Activated CD8-positive, alpha-beta memory T cell treated with anti-CD3 and anti-CD28 coated beads, Interleukin-2, amount 50 U/mL, for 1 hour (primary cell): Measurements from ENCODE around the gene PSIP1.
"Not testable (repeated sequence)": the region's sequence is repeated elsewhere in the genome, so short reads cannot be mapped to it uniquely, and the experiment has no call there.

Experiments
- DNase-seq: peaks from one replicate; pipeline ENCODE4 v3.0.0-alpha.2; 2020; ENCODE audit errors: extremely low read depth

PSIP1 gene

DNA sequence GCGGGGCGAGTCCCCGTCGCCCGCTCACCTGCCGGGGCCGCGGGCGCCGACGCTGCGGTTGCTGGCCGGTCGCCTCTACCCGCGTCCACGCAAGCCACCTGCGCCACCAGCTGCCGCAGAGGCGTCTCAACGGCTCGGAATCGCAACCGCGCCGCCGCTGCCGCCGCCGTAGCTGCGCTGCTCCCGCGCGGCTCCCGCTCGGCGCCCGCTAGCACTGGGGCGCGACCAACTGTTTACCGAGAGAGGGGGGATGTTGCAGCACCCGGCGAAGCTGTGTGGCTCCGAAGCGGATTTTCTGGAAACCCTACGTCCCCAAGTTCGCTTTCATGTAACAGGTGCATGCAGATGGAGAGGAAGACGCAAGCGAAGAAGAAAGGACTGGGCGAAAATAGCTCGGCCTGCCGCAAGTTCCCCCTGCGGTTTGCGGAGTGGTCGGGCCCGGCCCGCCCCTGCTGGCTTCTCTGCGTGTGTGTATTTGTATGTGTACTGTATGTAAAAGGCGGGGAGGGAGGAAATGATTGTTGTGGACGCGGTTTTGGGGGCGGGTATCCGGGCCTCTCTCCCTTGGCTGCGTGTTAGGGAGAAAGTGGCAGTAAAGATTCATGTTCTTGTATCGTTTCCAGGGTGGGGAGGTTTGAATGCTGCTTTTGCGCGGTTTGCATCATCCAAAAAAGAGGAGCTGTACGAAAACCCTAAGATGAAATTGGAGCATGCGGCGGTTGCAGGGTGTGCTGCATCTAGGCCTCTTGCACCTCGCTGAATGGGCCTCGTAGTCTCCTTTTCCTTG is at the start of gene PSIP1:
TSS of gene PSIP1 (minus strand) at position 182 of the 787 bp plus-strand sequence. CDS start 782 bp downstream, outside the sequence.
- peak; percentile 56 for DNase-seq

DNA sequence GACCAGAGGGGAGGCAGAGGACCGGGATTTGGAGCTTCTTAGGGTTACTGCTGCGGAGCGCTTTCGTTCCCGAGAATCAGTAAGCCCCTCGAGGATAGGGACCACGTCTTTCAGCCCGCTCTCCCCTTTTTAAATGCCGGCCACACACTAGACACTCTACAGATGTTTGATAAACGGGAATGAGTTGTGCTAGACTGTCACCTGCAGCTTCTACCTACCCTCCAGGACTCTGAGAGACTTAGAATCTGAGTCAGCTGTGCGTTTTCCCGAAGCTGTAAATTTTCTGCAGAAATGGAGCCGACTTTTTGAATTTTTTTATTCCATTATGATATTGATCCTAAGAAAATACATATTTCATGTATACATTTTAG is 42.7 kb upstream of the PSIP1 start:
- no peak for DNase-seq

DNA sequence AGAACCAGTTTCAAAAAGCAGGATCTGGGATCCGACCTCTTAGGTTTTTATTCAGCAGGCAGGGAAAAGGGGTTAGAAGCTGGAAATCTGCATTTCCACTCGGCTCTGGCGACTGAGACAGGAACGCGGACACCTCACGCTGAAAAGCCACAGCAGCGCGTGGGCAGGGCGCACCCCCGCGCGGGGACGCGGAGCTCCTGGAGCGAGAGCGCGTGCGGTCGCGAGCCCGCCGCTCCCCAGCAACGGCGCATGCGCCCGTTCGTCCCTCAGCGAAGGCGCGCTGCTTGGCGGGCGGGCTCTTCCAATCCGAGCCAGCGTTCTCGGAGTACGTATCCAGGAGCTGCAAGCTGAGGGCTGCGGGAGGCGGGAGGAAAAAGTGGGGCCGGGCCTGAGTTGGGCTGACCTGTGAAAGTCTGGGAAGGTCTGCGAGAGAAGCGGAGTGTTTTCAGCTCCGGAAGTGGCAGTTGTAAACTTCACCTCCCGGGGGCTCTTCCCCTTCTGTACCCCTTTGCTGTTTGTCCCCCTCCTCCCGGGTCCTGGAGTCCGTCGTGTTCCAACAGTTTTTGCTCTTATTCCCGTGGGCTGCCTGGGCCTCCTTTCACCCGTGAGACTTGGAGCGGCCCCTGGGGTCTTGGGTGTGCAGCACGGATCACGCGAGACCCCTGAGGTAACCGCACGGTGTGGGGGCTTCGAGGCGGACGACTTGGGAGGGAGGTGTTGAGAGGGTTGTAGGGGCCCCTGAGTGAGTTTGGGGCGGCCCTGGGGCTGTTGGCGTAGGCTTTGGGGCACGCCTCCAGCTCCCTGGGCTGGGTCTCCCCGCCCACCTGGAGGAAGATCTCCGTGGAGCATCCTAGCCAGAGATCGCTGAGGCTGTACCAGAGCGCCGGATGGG is 42.1 kb upstream of the PSIP1 start, which contains the start of gene CCDC171:
TSS of gene CCDC171 (plus strand) at position 408 of the 892 bp plus-strand sequence. CDS start 11,046 bp downstream, outside the sequence.
- peak; percentile 54 for DNase-seq

DNA sequence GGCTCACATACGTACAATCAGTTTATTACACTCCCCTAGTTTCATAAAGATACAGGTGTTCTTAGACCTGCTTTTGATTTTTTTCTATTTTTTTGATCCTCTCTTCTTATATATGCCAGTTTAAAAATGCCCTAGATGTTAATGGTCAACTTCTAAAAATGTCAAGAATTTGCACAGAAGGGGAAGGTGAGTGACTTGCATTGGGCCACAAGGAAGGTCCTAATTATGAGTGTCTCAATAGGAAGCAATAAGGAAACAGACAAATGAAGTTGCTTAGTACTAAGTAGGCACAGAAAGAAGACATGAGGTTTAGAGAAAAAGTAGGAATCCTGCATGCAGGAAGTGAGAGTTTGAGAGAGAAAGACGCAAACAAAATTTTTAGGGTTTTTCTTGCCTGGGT is 38.8 kb upstream of the PSIP1 start:
- DNase-seq = no peak

DNA sequence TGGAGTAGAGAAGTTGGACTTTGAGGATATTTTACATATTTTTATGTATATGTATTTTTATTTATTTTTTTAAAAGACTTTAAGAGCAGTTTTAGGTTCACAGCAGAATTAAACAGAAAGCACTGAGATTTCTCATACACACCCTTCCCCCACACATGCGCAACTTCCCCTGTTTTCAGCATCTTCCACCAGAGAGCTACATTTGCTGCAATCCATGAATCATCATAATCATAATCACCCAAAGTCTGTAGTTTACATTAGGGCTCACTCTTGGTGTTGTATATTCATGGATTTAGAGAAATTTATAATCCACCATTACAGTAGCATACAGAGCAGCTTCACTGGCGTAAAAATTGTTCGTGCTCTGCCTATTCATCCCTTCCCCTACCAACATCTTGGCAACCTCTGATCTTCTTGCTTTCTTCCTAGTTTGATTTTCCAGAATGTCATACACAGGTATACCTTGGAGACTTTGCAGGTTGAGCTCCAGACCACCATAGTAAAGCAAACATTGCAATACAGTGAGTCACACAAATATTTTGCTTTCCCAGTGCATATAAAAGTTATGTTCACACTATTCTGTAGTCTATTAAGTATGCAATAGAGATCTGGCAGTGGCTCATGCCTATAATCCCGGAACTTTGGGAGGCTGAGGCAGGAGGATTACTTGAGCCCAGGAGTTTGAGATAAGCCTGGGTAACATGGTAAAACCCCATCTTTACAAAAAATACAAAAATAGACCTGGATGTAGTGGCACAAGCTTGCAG is 32.5 kb upstream of the PSIP1 start:
- DNase-seq = no peak

DNA sequence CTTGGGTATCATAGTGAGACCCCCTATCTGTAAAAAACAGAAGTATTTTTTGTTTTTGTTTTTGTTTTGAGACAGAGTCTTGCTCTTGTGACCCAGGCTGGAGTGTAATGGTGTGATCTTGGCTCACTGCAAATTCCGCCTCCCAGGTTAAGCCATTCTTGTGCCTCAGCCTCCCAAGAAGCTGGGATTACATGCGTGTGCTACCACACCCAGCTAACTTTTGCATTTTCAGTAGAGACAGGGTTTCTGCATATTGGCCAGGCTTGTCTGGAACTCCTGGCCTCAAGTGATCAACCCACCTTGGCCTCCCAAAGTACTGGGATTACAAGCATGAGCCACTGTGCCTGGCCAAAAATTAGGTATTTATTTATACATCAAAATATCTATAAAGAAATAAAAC is 31.9 kb upstream of the PSIP1 start:
- DNase-seq = no peak

DNA sequence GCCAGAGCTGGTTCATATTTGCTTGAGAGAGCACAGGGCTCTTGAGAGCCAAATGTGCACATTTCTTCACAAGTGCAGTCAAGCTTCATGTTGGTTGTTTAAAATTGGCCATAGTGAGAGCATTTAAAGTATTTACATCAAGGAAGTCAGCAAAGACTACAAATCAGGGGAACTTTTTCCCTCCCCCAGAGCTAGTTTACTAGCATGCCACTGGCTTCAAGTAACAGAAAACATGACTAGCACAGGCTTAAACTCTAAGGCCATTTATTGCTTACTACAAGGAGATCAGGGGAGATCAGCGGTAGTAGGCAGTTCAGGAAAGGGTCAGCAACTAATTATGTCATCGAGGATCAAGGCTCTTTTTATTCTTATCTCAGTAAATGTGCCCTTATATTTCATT is 31.1 kb upstream of the PSIP1 start:
- DNase-seq = no peak

DNA sequence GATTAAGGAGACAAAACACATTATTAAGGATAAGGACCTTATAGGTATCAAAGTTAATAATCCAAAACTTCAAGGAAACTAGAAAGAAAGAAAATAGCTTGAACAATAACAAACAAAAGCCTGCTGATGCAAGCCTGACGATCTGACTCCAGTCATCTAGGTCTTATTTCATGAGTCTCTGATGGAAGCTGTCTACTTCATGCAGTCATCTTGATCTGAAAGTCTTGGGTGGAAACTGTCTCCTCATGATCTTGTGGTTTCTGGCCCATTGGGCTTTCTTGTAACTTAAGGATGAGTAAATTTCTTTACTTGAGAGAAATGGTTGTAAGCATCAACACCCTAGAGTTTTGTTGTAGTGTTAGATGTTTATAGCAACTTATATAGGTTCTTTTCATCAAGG is 20.6 kb upstream of the PSIP1 start:
- DNase-seq = no peak

DNA sequence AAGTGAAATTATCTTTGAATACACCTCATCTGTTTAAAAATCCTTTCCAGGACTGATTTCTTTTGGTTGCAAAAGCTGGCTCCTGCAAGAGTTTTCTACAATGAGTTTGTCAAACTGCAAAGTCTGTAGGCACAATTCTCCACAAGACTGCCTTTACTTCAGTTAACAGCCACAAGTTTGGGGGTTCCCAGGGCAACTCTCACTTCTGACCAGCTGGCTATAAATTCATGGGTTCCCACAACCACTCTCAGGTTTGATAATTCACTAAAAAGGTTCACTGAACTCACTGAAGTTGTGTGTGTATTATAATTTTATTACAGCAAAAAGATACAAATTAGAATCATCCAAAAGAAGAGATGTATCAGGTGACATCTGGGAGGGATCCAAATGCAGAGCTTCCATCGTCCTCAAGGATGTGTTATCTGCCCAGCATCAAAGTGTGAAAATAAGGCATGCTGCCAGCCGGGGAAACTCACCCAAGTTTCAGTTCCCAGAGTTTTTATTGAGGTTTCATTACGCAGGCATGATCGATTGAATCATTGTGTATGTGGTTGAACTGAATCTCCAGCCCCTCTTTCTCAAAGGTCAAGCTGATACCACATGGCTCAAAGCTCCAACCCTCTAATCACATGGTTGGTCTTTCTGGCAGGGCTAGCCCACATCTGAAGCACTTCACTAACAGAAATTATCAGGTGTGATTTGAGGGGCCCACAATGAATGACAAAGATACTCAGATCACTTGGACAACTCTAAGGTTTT is 19.0 kb upstream of the PSIP1 start:
- no peak for DNase-seq

DNA sequence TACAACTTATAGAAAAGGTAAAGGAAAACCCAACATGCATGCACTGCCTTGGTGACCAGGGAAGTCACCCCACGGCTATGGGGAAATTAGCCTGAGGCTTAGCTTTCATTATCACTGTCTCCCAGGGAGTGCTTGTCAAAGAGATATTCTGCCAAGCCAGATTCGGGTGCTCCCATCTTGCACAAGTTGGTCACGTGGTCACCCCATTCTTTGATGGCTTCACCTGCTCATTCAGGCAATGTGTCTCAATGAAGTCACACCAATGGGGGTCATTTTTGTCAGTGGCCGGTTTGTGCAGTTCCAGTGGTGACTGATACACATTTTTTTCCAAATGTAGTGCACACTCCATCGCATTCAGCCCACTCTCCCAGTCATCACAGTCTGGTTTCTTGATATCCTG is 16.3 kb upstream of the PSIP1 start:
- not testable (repeated sequence) for DNase-seq

DNA sequence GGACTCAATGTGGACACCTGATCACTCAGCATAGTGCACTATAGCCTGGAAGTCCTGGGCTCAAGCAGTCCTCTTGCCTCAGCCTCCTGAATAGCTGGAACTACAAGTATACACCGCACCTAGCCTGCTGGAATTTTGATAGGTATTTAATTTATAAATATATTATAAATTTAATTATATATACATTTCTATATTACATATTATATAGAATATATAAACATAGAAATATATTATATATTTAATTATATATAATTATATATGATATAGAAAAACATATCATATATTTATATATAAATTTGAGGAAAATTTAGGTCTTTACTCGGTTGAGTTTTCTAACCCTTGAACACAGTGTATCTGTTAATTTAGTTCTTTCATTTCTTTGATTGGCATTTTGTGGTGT is 15.2 kb upstream of the PSIP1 start:
- no peak for DNase-seq

DNA sequence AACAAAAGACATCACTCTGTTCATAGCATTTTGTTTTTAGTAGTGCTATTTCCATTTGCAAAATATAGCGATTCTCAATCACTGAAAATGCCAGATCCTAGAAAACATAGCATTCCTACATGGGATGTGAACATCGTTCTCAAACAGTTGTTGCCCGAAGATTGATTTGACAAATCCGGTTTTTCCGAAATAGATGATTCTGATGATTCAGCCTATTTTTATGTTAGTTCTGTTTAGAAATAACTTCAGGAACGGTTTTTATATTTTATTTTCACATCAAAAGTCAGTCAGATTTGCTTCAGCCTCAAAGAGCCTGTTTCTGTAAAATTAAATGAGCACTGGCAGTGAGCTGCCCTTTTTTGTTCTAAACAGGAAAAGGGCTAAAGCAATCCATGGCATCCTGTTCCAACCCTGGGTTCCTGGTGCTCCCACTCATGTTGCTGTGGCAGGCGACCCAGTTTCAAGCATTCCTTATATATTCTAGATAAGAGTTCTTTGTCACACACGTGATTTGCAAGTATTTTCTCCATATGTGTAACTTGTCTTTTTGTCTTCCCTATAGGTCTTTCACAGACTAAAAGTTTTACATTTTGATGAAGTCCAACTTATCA is 14.2 kb upstream of the PSIP1 start:
- DNase-seq = no peak

DNA sequence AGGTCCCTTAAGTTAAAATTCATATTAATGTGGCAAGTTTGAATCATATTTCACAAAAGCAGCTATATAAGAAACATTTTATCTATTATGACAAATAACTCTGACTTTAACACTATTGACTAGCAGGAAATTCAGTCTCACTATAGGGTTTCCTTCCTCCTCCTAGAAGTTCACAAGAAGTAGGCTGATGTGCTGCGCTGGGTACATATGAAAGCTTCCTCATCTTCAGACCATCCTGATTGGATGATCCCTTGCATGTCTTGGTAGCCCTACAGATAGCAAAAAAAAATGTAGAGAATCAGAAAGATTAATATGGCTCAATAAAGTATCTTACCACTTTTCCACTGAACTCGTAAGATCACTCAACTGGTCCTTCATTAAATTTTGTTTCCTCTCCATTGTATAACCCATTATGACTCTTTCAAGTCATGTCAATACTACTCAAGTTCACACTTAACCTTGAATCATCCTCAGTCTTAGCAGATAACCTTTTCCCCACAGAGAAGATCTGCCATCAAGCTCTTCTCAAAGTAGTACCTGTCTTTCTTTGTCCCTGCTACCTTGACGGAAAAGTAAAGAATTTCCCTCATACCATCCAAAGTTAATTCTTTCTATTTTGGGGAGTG is 11.5 kb upstream of the PSIP1 start:
- no peak for DNase-seq

DNA sequence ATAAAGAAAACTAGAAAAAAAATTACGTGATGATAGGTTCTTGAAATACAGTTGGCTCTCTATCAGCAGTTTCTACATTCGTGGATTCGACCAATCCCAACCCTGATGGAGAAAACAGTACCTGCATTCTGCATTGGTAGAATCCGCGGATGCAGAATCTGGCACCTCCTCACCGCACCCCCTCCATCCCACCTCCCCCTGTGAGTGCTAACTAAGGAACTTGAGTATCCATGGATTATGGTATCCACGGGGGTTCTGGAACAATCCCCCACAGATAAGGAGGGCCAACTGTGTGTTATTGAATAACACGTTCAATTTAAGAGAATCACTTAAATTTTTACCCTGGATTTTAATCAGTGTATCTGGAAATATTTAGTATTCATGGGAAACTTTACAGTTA is 10.5 kb upstream of the PSIP1 start:
- no peak for DNase-seq

DNA sequence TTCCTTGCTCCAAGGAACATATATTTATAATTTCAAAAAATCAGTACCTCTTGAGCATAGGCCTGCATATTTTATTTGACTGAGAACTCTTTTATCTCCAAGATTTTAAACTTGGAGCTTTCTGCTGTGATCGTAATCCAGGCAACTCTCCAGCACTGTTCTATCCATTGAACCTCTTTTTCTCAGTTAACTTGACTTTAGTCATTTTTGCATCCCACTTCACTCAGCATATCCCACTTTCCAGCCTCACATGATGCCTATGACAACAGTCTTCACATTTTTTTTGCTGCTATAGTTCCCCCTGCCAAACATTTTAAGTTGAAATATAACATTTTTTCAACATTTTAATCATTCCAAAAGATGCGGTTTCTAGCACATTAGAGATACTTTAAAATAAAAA is 9.1 kb upstream of the PSIP1 start:
- DNase-seq = no peak

DNA sequence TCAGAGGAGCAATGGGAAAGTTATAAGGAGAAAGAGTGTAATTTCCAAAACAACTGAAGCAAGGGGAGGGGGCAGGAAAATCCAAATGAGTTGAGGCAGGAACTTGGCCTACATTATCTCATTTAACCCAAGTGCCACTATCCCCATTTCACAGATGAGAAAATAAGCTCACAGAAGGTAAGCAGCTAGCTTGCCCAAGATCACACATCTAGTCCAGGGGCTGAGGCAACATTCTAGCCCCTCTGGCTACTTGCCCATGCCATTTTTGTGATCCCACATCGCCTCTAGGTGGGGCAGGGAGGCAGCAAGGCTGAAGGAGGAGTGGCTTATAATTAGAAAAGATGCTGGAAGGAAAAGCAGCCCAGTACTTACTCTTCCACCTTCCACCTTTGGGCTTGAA is 2.6 kb upstream of the PSIP1 start:
- DNase-seq = no peak

DNA sequence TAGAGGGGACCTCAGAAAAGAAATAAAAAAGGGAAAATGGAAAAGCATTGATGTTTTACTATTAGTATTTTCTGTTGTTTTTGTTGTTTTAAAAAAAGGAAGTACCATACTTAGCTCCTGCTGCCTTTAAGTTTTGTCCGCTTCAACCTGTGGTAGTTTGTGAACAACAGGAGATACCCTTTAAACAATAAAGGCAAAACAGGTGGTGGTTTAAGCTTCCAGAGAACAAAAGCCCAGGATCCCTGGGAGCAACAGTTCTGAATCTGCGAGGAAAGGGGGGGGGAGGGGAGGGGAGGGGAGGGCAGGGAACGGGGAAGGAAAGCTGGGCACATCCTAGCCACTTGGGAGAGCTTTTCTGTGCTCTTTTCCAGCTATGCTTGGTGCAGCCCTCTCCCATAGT is 2.1 kb upstream of the PSIP1 start:
- DNase-seq = no peak

DNA sequence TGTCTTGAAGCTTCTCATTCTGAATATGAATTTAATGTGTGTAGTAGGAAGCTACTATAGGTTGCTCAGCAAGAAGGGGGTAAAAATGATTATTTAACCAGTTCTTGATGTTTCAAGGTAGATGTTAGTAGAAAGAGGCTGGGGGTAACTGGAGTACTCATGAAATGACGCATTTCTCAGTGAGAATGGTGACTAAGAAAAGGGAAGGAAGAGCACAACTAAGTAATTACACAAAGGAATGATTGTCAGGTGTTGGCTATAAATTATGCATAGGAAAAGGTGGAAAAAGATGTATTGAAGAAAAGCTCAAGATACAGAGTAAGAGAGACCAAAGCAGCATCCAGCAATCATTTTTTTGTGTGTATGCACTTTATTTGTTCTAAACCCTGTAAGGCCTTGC is 1.4 kb upstream of the PSIP1 start:
- no peak for DNase-seq

DNA sequence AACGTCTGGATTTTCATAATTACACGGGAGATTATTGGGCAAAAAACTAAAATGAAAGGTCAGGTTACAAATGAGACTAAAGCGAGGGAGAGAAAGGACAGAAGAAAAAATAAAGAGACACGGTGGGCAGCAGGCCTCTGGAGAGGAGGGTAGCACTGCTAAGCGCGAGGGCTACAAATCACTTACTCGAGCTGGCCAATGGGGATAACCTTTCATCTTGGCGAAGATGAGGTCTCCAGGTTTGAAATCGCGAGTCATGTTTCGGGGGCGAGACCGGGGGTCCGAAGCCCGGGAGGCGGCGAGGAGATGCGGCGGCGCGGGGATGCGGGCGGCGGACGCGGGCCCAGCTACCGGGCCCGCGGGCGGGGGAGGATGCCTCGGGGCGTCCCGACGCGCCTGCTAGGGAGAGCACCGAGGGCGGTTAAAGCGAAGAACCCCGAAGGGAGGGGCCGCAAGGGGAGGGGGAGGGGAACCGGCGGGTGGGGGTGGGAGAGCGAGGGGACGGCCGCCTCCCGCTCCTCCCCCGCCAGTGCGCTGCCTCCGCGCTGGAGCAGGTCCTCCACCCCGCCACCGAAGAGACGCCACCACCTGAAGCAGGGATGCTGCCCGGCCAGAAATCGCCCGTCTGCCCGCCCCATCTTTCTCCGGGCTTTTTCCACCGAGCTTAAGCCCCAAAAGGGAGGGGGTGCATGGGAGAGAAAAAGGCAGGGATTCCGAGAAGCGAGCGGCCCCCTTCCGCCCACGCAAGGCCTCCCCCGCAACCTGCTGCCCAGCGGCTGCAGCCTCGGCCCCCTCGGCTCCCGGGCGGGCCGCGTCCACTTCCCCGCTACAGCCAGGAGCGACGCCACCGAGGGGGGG is 610 bp downstream of the PSIP1 start:
- DNase-seq = no peak

DNA sequence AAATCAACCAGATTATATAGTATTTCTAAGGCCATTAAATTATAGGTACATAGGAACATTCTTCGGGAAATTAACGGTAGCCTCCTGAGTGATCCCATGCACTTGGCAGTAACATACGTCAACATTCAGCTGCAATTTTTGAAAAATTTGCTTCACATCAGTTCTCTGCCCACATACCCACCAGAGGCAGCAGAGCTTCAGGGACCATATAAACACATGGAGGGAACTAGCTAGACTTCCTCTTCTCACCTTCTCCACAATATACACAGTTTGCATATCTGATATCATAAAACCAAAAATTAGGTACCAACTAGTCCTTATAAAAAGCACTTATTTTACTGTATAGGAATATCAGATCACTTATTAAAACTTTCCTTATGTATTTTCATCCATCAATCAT is 4.8 kb downstream of the PSIP1 start:
- no peak for DNase-seq
